GM12878 (cell line): ENCODE results near the gene ATP6V1F. TPM values are rescaled to one million over a fixed set of nuclear protein-coding genes. Genes with fewer than 3 reads are reported as not detected.

Experiments used
- ATAC-seq: fragments of 200-7000 bp; cut with Tn5 transposase; 3 replicates; pipeline ENCODE4 v1.9.1; 2020; ENCODE audit warnings: mild to moderate bottlenecking, moderate library complexity
- BruUV-seq: library from RNA; stranded (reverse); fragments of 400-500 nt; replicated peaks from 2 replicates; lab custom pipeline; 2021; lab: Mats Ljungman, UMichigan
- CTCF ChIA-PET: fragments of 300-600 bp; sonication (Branson Sonifier 250); formaldehyde crosslinking; extraction: SDS; loops from one replicate; lab custom pipeline; 2021; ENCODE audit warnings: inconsistent platforms; lab: Yijun Ruan, JAX
- POLR2A ChIA-PET: fragments of 350-600 bp; formaldehyde crosslinking; extraction: SDS; loops from one replicate; lab custom pipeline; 2021; ENCODE audit warnings: inconsistent platforms; lab: Charles Lee
- RAD21 ChIA-PET: fragments of 300-600 bp; sonication (Branson Sonifier 250); formaldehyde crosslinking; loops from one replicate; lab custom pipeline; 2023; ENCODE audit warnings: antibody characterized with exemption; ENCODE audit not compliant: unreplicated experiment; lab: Charles Lee
- SMC1A ChIA-PET: fragments of 300-600 bp; sonication (Branson Sonifier 250); formaldehyde crosslinking; loops from one replicate; lab custom pipeline; 2023; ENCODE audit not compliant: unreplicated experiment, uncharacterized antibody; lab: Charles Lee
- DNase-seq: peaks from one replicate; pipeline ENCODE4 v3.0.0-alpha.2; 2011; ENCODE audit warnings: low read depth, low spot score
- FAIRE-seq: peaks from 3 replicates; lab custom pipeline; 2011; peaks lifted over from hg19 to GRCh38; lab: Jason Lieb, UNC
- H2AFZ ChIP-seq: 2 replicates; pipeline ENCODE4 v1.6.0; 2011; ENCODE audit warnings: low read depth, low read length, control low read depth; ENCODE audit not compliant: control insufficient read depth
- H3K27ac ChIP-seq: 2 replicates; pipeline ENCODE4 v1.5.1; 2011; ENCODE audit warnings: control low read depth; ENCODE audit not compliant: control insufficient read depth, insufficient read depth
- H3K27me3 ChIP-seq, 2 experiments: replicated peaks in 1 of 2; 2 replicates each; pipeline versions ENCODE4 v1.6.0 to v1.6.1; 2011; ENCODE audit warnings: low read length in 1 of 2; ENCODE audit not compliant: control insufficient read depth in 2 of 2, insufficient read depth in 2 of 2
- H3K36me3 ChIP-seq, 2 experiments: 2 replicates each; pipeline ENCODE4 v1.5.1; 2011; ENCODE audit warnings: low read length in 1 of 2; ENCODE audit not compliant: control insufficient read depth in 2 of 2, insufficient read depth in 2 of 2
- H3K4me1 ChIP-seq: 2 replicates; pipeline ENCODE4 v1.6.1; 2011; ENCODE audit warnings: mild to moderate bottlenecking, low read length, moderate library complexity, mixed read lengths; ENCODE audit not compliant: control insufficient read depth, insufficient read depth
- H3K4me2 ChIP-seq: 2 replicates; pipeline ENCODE4 v1.6.0; 2011; ENCODE audit warnings: control low read depth; ENCODE audit not compliant: control insufficient read depth, insufficient read depth
- H3K4me3 ChIP-seq: fragments of 200-600 bp; sonication (generic); 2 replicates; pipeline ENCODE4 v1.5.1; 2016
- H3K79me2 ChIP-seq: 2 replicates; pipeline ENCODE4 v1.6.0; 2011; ENCODE audit warnings: low read length; ENCODE audit not compliant: control insufficient read depth, insufficient read depth
- H3K9ac ChIP-seq: 2 replicates; pipeline ENCODE4 v1.8.0; 2011; ENCODE audit warnings: low read length, control low read depth, mixed read lengths; ENCODE audit not compliant: control insufficient read depth, insufficient read depth
- H3K9me3 ChIP-seq: replicated peaks from 3 replicates; pipeline ENCODE4 v1.5.1; 2011; ENCODE audit warnings: mild to moderate bottlenecking, low read length; ENCODE audit not compliant: control insufficient read depth, insufficient read depth
- H4K20me1 ChIP-seq: 2 replicates; pipeline ENCODE4 v1.6.0; 2011; ENCODE audit not compliant: control insufficient read depth, insufficient read depth
- CHD2 ChIP-seq: IDR thresholded peaks from 2 replicates; pipeline ENCODE4 v1.6.1; 2011; ENCODE audit warnings: low read depth, low read length, improper control_type of control experiment, borderline replicate concordance
- GABPA ChIP-seq: IDR thresholded peaks from 2 replicates; pipeline ENCODE4 v1.6.1; 2014; ENCODE audit warnings: antibody characterized with exemption, low read depth, mild to moderate bottlenecking, inconsistent platforms
- MLLT1 ChIP-seq: fragments of 450-650 bp; IDR thresholded peaks from 2 replicates; pipeline ENCODE4 v1.6.1; 2016; ENCODE audit warnings: mild to moderate bottlenecking
- NBN ChIP-seq: fragments of 450-650 bp; IDR thresholded peaks from 2 replicates; pipeline ENCODE4 v1.6.1; 2016
- NFIC ChIP-seq: IDR thresholded peaks from 2 replicates; pipeline ENCODE4 v1.6.1; 2012; ENCODE audit warnings: low read depth, mild to moderate bottlenecking, inconsistent platforms, low read length, moderate library complexity
- NFXL1 ChIP-seq: fragments of 450-650 bp; IDR thresholded peaks from 2 replicates; pipeline ENCODE4 v1.6.1; 2017; ENCODE audit warnings: antibody characterized with exemption, mild to moderate bottlenecking, borderline replicate concordance
- SMAD5 ChIP-seq: IDR thresholded peaks from 2 replicates; pipeline ENCODE4 v1.6.1; 2016; ENCODE audit warnings: antibody characterized with exemption, low read depth
- ZBTB40 ChIP-seq: fragments of 450-650 bp; IDR thresholded peaks from 2 replicates; pipeline ENCODE4 v1.6.1; 2016; ENCODE audit warnings: mild to moderate bottlenecking, moderate library complexity, borderline replicate concordance
- WGBS: methylation state at CpG from one replicate; pipeline ENCODE4 v1.1.6; 2016; ENCODE audit warnings: low lambda C conversion rate; ENCODE audit not compliant: insufficient replicate concordance, insufficient coverage; ENCODE audit errors: missing lambda C conversion rate; 5-methylcytosine and 5-hydroxymethylcytosine counted together
- in situ Hi-C: fragments of 300-500 bp; cut with MboI; formaldehyde crosslinking; loops from 9 replicates; pipeline ENCODE4 v1.14.3; 2018; ENCODE audit warnings: mixed read lengths
- intact Hi-C: fragments of 100-400 bp; cut with micrococcal nuclease; formaldehyde crosslinking; loops from one replicate; pipeline ENCODE4 v1.14.2; 2022; ENCODE audit not compliant: unreplicated experiment
- polyA plus RNA-seq, 11 experiments: library from polyadenylated mRNA; depleted of rRNA in 4 of 11; unstranded in 6 of 11; stranded (reverse) in 5 of 11; fragments of >200 nt; fragmentation: Nextera tagmentation in 4 of 11; fragmentation: Illumina TruSeq in 1 of 11; extraction: Ambion mirVana in 4 of 11; extraction: Trizol in 1 of 11; gene quantifications; 1 replicate in 1 of 11; 2 replicates in 10 of 11; pipeline versions ENCODE4 v1.2.1 to v1.2.3, GENCODE V29; 2011 to 2016; ENCODE audit warnings: inconsistent platforms in 2 of 11, missing spikeins in 2 of 11, low read depth in 1 of 11
- total RNA-seq, 4 experiments: library from RNA; depleted of rRNA in 3 of 4; stranded (reverse); fragments of >200 nt in 3 of 4; fragmentation: Illumina TruSeq in 1 of 4; extraction: Trizol in 1 of 4; gene quantifications; 2 replicates each; pipeline versions ENCODE4 v1.2.1 to v1.2.3, GENCODE V29; 2013 to 2021

The ATP6V1F gene
- total and polyA plus RNA-seq, 10 of the 15 experiments (the other 5 are each of a cell fraction or from before 2014, with no cell fraction given): 111 to 343 (median 203) TPM

GRCh38 chr7:128865996-128866877 lies 3.6 kb downstream of the ATP6V1F start:
- ChIA-PET POLR2A (no interaction called here), RAD21 (no interaction called here), CTCF (interaction anchor here (0.7 to 1.4 kb wide), 3 partner anchors 9 to 75 kb away, joined by 3 to 5 read pairs (median 3); no protein-coding TSS in a partner anchor), SMC1A (no interaction called here)
- H3K27me3 ChIP-seq: no peaks in the 10 kb centered on the region
- no peaks in the 10 kb centered on the region; a peak in 2 of 4 replicates for H3K36me3 ChIP-seq
- no peak overlapping the region for H3K9ac ChIP-seq
- BruUV-seq: no TSS peak
- TF ChIP-seq MLLT1 (no peak), NBN (no peak), CHD2 (no peak), GABPA (no peak), NFXL1 (no peak), NFIC (no peak), SMAD5 (no peak), ZBTB40 (no peak)
- H4K20me1 ChIP-seq: no peaks in the 10 kb centered on the region
- peaks cover 13% of the 10 kb centered on the region; the same call in 1 of the 2 replicates for H3K4me1 ChIP-seq
- intact Hi-C loops: no loop called here
- in situ Hi-C loops: no loop called here
- no peak overlapping the region for H3K4me2 ChIP-seq
- H3K27ac ChIP-seq: no peak overlapping the region
- H3K4me3 ChIP-seq: no peak overlapping the region
- no peak overlapping the region for H2AFZ ChIP-seq
- H3K79me2 ChIP-seq: peaks cover 18% of the 10 kb centered on the region
- no peak for DNase-seq
- WGBS: 95% methylated on average over 23 of the region's 27 CpGs
- ATAC-seq: no peak
- no peak for FAIRE-seq
- H3K9me3 ChIP-seq: no peaks in the 10 kb centered on the region
